ENCODE data around the gene F2RL2.
"Not testable (repeated sequence)": the region's sequence is repeated elsewhere in the genome, so short reads cannot be mapped to it uniquely, and the experiment has no call there.

Gene F2RL2

DNA sequence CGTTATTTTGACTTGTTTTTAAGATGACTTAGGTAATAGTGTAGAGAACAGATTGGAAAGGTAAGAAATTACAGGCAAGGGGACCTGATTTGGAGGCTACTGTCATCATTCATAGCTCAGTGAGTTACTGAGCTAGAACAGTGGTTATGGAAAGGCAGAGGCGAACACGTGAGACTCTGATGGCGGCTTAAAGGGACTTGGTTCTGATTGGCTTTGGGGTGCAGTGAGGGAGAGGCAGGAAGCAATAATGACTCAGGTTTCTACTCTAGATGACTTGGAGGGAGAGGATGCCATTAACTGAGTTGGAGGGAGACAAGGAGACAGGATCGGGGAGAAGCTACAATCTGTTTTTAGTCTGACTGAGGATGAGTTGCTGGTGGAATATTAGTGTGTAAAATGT is 3.0 kb downstream of the F2RL2 start:
- DNase-seq = no peak

DNA sequence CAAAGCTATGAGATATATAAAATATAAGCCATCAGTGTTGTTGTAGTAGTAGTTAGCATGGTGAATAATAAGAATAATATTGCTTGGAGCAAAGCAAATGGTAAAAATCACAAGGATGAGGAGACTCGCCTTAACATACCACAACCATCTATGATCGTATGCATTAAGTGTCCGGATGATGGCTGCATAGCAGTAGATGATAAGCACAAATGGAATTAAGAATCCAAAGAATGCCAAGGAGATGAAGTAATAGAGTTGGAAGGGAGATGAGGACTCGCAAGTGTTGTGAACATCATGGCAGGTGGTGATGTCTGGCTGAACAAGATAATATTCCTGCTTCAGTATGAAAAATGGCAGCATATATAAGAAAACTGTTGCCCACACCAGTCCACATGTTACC is 5.5 kb downstream of the F2RL2 start:
- DNase-seq = no peak

DNA sequence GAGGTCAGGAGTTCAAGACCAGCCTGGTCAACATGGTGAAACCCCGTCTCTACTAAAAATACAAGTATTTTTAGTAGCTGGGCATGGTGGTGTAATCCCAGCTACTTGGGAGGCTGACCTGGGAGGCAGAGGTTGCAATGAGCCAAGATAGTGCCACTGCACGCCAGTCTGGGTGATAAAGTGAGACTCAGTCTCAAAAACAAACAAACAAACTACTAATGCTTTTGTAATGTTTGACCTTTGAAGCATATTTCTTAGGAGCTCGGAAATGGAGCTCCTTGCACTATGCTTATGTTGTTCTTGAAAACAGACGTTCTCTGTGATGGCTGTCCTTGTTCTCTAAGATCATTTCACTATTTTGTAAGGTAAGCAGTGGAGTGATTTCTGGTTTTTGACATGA is 6.0 kb downstream of the F2RL2 start:
- no peak for DNase-seq

DNA sequence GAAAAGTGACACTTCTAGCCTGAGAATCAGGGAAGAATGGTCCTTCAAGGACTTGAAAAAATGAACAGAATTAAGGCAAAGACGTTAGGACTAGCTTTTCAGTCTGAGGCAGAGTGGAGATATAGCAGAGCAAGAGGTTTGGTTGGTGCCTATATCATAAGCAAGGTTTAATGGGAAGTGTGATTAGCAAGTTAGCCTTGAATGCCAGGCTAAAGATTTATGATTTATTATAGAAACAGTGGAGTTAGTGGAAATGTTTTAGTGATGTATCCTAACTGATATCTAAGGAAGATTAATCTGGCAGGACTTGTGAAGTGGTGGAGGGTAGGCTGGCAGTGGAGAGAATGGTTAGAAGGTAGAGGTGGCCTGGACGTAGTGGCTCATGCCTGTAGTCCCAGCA is 7.0 kb downstream of the F2RL2 start:
- DNase-seq = no peak

DNA sequence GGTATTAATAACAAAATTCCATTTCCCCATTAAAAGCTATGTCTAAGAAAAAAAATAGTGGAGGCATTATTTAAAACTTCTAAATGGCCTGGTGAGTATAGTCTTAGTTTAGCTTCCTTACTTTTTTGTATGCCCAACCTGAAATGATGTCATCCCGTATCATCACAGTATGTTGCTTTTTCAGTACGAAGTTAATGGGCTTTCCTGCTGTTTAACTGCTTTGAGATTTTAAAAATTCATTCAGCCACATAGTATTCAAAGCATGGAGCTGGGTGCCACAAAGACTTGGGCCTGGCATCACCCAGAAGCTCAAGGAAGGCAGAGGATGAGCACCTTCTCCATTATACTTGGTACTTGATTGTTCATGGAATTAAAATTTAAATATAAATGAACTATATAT is 7.4 kb downstream of the F2RL2 start:
- DNase-seq = no peak

DNA sequence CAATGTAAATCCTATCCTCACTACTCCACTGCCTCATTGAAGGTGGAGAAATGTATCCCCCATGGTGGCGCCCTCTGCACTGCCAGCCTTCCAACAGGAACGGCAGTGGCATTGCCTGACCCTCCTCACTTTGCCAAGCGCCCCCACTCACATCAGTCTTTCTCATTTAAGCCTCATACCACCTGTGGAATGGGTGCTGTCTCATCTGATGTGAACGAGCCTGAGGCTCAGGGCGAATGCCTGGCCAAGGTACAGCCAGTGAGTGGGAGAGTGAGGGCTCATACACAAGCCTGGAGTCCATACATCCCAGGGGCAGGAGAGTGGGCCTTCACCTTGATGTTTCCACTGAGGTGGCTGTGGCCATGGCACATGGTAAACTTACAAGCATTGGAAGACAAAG is 10.3 kb downstream of the F2RL2 start:
- no peak for DNase-seq

GRCh38 chr5:76610196-76610595 is 13.0 kb downstream of the F2RL2 start:
- DNase-seq = no peak

DNA sequence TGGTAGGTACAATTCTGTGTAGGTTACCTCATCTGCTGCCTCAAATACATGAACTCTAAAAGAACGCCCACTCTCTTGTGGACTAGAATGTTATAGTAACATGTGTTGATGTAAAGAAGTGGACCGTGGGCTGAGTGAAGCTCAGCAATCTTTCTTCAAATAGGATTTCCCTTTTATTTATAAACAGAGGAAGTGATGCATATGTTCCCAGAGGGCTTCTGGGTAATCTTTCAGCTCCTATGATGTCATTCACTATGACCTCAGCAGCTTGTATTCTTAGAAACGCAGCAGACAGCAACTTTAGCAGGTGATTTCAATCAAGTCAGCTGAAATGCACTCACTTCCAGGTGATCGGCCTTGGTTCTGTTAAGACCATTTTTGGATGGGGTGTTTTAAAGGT is 14.4 kb downstream of the F2RL2 start:
- DNase-seq = no peak

DNA sequence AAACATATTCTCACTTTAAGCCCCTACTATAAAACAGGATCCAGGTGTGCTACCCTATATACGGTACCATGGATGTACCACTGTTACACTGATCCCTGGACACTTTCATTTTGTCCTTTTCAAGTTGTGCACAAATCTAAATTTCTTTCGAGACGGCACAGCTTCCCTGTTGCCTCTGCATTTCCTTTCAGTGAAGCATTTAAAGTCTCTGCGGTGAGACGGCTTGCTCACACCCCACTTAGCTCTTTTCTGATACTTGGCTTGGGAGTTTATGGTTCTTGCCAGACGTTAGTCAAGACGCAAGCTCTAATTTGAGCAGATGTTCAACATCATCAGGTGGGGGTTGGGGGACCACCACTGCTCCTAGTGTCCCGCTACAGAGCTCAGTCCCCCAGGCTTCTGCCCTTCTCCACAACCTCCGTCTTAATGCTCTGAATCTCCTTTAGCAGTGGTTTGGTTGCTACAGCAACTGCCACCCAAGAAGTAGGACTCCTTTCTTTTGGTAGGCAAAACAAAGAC is 15.8 kb downstream of the F2RL2 start:
- no peak for DNase-seq

DNA sequence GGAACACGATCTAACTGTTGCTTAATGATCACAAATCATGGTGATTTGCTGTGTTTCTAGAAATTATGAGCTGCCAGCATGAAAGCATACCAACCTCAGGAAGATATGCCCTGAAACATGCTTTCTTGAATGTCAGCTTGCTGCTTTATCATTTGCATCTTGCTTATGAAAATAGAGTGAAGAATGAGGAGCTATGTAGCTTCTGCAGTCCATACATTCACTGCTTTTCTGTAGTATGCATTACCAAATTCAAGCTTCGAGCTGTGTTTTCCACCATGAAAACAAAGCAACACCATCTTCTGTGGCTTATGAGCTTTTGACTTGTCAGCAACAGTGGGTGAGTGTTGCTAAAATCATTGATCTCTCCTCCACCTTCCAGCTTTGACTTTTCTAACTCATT is 16.5 kb downstream of the F2RL2 start:
- no peak for DNase-seq

DNA sequence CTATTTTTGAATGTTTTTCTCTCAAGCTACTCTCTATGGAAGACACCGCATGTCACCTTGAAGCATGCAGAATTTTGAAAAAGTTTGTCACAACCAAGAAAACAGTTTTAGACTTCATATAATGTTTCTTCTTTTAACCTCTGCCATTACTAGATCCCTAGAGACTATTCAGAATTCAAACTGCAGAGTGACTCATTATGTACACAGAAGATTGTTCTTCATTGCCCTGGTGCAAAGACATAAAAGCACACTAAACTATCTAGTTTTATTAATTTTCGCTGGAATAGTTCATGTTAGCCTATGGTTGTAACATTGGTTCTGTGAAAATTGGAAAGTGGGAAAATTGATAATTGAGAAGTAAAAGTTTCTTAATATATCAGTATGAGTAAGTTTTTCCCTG is 18.4 kb downstream of the F2RL2 start:
- DNase-seq = no peak

- DNase-seq = not testable (repeated sequence)
These were observed 19.2 kb downstream of the F2RL2 start for GRCh38 chr5:76603991-76604390.

- no peak for DNase-seq
These were observed 21.0 kb downstream of the F2RL2 start for GRCh38 chr5:76602094-76602726.

- DNase-seq = no peak
These were observed 21.7 kb downstream of the F2RL2 start for GRCh38 chr5:76601470-76601869.

DNA sequence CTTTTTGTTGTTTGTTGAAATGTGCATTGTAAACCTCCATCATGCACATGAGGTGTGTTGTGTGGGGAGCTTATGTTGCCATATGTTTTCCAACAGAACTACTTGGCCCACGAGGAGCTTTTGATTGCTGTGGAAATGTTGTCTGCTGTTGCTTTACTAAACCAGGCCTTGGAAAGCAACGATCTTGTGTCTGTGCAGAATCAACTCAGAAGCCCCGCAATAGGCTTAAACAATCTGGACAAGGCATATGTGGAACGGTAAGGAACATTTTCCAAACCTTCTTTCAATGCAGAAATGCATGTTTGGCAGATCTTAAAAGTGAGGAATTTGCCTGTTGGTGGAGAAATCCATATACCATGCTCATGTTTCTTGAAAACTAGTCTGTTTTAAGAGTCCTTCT is 22.5 kb downstream of the F2RL2 start:
- DNase-seq = no peak

GRCh38 chr5:76598531-76598930 is 24.7 kb downstream of the F2RL2 start:
- DNase-seq = no peak

GRCh38 chr5:76595755-76596481 is 27.3 kb downstream of the F2RL2 start:
- DNase-seq = no peak

DNA sequence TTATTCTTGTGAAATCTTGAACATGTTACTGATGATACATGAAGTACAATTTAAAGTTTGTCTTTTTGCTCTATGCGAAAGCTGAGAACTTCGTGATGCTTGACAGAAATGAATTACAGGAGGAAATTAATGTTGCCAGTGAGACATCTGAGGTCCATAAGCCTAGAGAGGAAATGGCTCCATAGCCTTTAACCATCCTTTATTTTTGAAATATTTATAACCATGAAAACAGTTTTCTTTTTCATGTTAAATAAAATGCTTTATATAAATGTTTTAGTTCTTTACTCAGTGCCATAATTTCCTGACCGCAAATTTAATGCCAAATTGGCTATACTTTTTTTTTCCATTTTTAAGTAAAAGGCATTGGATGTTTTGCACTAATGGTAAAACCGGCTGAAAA is 29.1 kb downstream of the F2RL2 start:
- no peak for DNase-seq

DNA sequence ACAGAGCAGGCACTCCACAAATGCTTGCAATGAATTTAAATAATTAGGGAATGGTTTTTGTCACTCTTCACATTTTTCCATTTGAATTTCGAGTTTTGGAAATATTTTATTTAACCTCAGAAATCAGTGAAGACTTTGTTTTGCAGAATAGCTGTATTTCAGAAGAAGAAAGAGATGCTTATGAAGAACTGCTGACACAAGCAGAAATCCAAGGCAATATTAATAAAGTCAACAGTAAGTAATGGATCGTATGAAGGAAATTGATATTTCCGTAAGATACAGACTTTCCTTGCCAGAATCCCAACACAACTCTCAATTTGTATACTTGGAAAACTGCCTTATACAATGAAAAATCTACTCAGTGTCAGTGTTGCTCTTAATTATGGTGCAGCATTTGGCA is 30.5 kb downstream of the F2RL2 start:
- DNase-seq = no peak

DNA sequence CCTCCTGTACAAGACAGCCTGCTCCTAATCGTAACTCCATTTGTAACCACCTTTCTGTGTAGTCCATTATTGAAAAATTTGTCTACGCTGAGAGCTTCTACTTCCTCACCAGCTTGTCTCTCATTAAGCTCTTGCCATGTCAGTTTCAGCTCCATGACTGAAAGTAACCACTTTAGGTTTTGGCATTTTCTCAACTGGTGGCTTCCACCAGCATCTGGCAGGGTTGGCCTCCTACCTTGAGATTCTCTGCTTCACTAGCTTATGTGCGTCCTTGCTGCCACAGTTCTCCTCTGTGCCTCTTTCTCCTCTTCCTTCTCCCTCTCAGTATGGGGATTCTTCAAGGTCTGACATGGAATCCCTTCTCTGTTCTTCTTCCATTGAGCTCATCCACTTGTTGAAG is 31.8 kb downstream of the F2RL2 start:
- no peak for DNase-seq

DNA sequence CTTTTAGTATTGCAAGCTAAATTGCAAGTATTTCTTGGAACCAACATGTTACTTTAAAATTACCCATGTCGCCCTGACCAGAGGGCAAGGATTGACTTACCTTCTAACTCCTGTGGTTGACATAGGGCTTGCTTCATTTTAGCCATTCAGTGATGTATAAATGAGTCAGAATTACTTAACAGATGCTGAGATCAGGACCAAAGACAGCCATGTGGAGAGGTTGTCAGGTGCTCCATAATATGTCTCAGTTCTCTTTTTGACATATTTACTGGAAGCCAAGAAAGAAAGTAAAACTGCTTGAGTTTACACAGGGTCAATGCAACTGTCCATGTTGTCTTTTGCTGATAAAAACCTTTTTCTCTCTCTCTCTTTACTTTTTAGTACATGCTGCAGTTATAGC is 33.2 kb downstream of the F2RL2 start:
- DNase-seq = no peak

DNA sequence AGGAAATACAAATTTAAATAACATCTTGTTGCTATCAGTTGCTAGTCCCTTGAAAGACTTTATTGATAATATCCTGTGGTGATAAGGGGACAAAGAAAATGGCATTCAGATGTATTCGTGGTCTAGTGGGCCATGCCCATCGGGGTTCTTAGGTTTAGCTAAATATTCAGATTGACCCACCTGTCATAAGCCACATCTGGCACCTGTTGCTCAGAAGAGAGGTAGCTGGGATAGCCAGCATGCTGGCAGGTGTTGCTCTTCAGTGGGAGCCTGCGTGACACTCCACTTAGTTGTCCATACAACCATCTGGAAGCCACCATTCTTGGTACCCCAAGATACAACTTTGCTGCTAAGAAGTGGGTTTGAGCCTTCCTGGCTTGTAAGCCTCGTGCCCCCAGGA is 36.7 kb downstream of the F2RL2 start:
- DNase-seq = no peak

DNA sequence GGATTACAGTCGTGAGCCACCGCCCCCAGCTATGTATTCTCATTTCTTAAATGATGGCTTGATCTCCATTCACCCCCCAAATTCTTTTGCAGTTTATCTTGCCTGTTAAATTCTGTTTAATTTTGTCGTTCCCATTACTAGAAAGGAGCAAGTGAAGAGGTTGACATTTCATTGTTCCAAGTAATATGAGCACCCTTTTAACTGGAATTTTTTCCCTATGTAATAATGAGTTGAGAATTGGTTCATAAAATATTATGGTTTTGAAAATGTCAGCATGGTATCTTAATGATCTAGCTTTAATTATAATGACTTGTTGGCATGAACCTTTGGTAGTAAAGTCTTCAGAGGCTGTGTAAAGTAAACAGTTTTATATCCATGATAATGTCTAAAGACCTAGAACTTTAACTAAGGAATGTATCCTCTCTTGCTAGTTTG is 37.4 kb downstream of the F2RL2 start:
- no peak for DNase-seq

GRCh38 chr5:76583163-76584047 is 39.8 kb downstream of the F2RL2 start:
- no peak for DNase-seq
